Thyroid gland (tissue), 4 donors: ENCODE data around the gene ZSCAN1.

ENCODE experiments used
- POLR2A ChIP-seq, 2 donors: fragments of 450-650 bp; IDR thresholded peaks; one replicate each; pipeline ENCODE4 v1.6.1; 2017; ENCODE audit warnings: antibody characterized with exemption in 2 of 2, mild to moderate bottlenecking in 2 of 2, moderate library complexity in 1 of 2
- TF ChIP-seq, protein P1 (sequence below), 6 experiments: fragments of 200-600 bp in 3 of 6; fragments of 450-650 bp in 3 of 6; sonication (generic) in 3 of 6; IDR thresholded peaks; one replicate each; pipeline ENCODE4 v1.5.1; 2016 to 2019; ENCODE audit warnings: antibody characterized with exemption in 6 of 6, mild to moderate bottlenecking in 2 of 6, inconsistent platforms in 1 of 6, moderate library complexity in 1 of 6

DNA sequence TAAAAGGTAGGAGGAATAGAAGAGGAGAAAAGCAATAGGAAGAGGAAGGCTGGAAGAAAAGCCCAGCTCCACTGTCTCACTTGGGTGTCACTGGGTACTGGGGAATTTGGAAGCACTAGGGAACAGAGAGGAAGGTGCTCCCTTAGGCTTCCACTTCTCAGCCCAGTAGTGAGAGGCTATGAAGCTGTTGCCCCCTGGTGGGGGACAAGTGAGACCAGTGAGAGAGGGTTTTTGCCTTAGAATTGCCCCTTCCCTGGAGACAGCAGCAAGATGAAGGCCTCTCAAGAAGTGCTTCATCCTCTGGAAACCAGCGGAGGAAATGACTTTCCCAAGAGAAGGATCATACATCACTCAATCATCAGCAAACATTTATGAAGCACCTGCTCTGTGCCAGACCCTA is 26.5 kb upstream of the ZSCAN1 start:
- TF ChIP-seq, protein P1, sequence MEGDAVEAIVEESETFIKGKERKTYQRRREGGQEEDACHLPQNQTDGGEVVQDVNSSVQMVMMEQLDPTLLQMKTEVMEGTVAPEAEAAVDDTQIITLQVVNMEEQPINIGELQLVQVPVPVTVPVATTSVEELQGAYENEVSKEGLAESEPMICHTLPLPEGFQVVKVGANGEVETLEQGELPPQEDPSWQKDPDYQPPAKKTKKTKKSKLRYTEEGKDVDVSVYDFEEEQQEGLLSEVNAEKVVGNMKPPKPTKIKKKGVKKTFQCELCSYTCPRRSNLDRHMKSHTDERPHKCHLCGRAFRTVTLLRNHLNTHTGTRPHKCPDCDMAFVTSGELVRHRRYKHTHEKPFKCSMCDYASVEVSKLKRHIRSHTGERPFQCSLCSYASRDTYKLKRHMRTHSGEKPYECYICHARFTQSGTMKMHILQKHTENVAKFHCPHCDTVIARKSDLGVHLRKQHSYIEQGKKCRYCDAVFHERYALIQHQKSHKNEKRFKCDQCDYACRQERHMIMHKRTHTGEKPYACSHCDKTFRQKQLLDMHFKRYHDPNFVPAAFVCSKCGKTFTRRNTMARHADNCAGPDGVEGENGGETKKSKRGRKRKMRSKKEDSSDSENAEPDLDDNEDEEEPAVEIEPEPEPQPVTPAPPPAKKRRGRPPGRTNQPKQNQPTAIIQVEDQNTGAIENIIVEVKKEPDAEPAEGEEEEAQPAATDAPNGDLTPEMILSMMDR (IDR thresholded peaks at IDR 0.05) = no peak
- TF ChIP-seq POLR2A (IDR thresholded peaks at IDR 0.05) = no peak
